GM18519 (cell line): ENCODE results near the gene CHURC1.

Source experiments
- ATAC-seq: cut with Tn5 transposase; IDR thresholded peaks from one replicate; pipeline ENCODE4 v1.9.1; 2021; ENCODE audit warnings: mild to moderate bottlenecking, moderate library complexity; ENCODE audit not compliant: unreplicated experiment, low FRiP score

Gene CHURC1

DNA sequence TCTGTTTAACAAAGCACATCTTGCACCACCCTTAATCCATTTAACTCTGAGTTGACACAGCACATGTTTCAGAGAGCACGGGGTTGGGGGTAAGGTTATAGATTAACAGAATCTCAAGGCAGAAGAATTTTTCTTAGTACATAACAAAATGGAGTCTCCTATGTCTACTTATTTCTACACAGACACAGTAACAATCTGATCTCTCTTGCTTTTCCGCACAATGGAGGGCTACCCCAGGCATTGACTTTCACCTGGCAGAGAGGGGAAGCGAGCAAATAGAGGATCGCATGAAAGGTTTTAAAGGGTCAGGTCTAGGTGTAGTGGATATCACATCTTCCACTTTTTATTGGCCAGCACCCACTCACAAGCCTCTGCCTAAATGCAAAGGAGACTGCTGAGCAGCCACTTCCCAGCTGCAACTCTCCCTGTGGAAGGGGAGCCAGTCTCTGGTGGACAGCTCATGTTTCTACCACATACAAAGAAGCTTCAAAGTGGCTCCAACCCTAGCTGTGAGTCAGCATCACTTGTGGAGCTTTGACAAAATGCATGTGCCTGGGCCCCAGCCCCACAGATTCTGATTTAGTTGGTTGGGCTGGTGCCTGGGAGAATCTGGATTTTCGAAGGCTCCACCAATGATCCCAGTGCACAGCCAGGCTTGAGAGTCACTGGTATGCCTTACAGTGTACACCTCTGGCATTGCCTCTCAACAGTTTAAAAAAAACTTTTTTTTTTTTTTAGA, 65.2 kb downstream of the CHURC1 start:
- ATAC-seq = no peak

- no peak for ATAC-seq
Observed at GRCh38 chr14:64983439-64984310, 69.4 kb downstream of the CHURC1 start.
